Umbilical cord (tissue), 1 donor: ENCODE data around the gene LAMTOR1. TPM values are rescaled to one million over a fixed set of nuclear protein-coding genes. Genes with fewer than 3 reads are reported as not detected.

Source experiments
- total RNA-seq: library from RNA; depleted of rRNA; stranded (reverse); fragments of >200 nt; gene quantifications from one replicate; pipeline ENCODE4 v1.2.3, GENCODE V29; 2014; ENCODE audit warnings: low replicate concordance; ENCODE audit not compliant: insufficient read depth

The LAMTOR1 gene
- total RNA-seq, 1 donor from 2014 or later, result 57.1 TPM

Other genes with a start within 250 kb of the LAMTOR1 start
- not detected for gene DEFB131B, start 224.8 kb downstream of the LAMTOR1 start, total RNA-seq
- 35.6 TPM for gene XNDC1N, start 174.7 kb downstream of the LAMTOR1 start, total RNA-seq
- gene RNF121, start 174.3 kb downstream of the LAMTOR1 start, total RNA-seq, result 30.1 TPM
- gene IL18BP, start 104.4 kb downstream of the LAMTOR1 start, total RNA-seq, result 6.0 TPM
- 145 TPM for gene NUMA1, start 22.8 kb downstream of the LAMTOR1 start, total RNA-seq
- gene LRRC51, start 22.4 kb downstream of the LAMTOR1 start, total RNA-seq, result 1.4 TPM
- gene TOMT, start 2.6 kb upstream of the LAMTOR1 start, total RNA-seq, result not detected
- gene ANAPC15, start 9.4 kb upstream of the LAMTOR1 start, total RNA-seq, result 2.2 TPM
- not detected for gene FOLR3, start 32.4 kb upstream of the LAMTOR1 start, total RNA-seq
- gene FOLR1, start 88.8 kb upstream of the LAMTOR1 start, total RNA-seq, result 5.1 TPM
- gene FOLR2, start 113.5 kb upstream of the LAMTOR1 start, total RNA-seq, result 29.9 TPM
- 34.4 TPM for gene INPPL1, start 121.5 kb upstream of the LAMTOR1 start, total RNA-seq
- 1.2 TPM for gene PHOX2A, start 140.9 kb upstream of the LAMTOR1 start, total RNA-seq